ENCODE measurements around the gene ZNF133.

- TF ChIP-seq CTCF (conservative IDR thresholded peaks at IDR 0.05) (0 out of 2 replicates have a peak, but pooled peaks have one; percentile 24), EZH2 (IDR thresholded peaks at IDR 0.05; ENCODE audit: low read depth) (no peak)
Observed at GRCh38 chr20:18272451-18272850, 15.9 kb upstream of the ZNF133 start.

All from PC-9 (cell line).